HG02981 (cell line): Measurements from ENCODE around the gene RHOT2.

Source experiments
- ATAC-seq: cut with Tn5 transposase; IDR thresholded peaks from one replicate; pipeline ENCODE4 v1.9.1; 2021; ENCODE audit warnings: mild to moderate bottlenecking, moderate library complexity; ENCODE audit not compliant: unreplicated experiment

RHOT2 gene

DNA sequence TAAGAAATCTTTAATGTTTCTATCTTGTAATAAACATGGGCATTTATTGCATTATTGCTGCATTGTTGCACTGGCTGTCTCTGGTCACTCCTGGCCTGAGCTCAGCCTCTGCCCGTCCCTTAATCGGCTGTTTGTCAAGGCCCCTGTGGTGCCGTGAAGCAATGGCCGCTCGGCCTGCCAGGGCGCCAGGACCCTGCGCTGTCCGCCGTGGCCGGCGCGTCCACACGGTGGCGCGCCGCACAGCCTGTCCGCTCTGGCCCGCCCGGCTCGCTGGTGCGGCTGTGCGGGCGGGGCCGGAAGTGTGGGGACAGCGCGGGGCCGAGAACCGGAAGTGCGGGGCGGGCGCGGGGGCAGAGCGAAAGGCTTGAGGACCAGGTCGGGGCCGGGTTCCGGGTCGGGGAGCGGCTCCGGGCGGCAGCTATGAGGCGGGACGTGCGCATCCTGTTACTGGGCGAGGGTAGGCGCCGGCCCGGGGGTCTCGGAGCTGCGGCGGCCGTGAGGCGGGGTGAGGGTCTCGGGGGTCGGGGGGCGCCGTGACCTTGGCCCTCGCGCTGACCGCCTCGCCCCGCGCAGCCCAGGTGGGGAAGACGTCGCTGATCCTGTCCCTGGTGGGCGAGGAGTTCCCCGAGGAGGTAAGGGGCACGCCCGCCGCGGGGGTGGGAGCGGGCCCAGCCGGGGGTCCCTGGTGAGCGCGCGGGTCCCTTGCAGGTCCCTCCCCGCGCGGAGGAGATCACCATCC is at the start of gene RHOT2:
Gene RHOT2, plus strand, starts transcription at position 353 of the 739 bp plus-strand sequence. Its CDS starts 68 bp downstream, at position 421.
- ATAC-seq: peak; percentile 83

GRCh38 chr16:619476-620100 is 48.3 kb upstream of the RHOT2 start:
- no peak for ATAC-seq

GRCh38 chr16:620700-621525 is 47.0 kb upstream of the RHOT2 start:
- no peak for ATAC-seq

DNA sequence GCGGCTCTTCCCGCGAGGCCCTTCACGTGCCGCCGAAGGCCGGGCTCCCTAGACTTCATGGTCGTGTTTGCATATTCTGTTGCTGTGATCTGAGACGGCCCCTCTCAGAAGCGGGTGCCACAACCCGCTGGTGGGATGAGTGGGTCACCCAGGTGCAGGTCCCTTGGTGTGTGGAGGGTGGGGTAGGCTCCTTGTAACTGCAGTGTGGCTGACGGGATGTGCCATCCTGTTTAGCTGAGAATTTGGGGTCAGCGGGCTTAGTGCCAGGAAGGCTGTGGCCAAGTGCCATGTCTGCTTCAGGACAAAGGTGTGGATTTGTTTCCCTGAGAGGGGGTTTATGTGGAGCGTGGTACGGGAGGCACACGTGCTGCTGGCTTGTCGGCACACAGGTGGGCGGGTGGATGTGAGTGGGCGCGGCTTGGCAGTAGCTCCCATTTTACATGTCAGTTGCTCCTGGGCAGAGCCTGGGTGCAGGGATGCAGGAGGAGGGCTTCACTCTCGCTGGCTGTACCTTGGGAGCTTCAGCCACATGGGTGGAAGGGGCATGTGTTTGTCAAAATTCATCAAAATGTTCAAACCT is 46.3 kb upstream of the RHOT2 start:
- no peak for ATAC-seq

GRCh38 chr16:622920-623280 is 45.0 kb upstream of the RHOT2 start:
- ATAC-seq: no peak

DNA sequence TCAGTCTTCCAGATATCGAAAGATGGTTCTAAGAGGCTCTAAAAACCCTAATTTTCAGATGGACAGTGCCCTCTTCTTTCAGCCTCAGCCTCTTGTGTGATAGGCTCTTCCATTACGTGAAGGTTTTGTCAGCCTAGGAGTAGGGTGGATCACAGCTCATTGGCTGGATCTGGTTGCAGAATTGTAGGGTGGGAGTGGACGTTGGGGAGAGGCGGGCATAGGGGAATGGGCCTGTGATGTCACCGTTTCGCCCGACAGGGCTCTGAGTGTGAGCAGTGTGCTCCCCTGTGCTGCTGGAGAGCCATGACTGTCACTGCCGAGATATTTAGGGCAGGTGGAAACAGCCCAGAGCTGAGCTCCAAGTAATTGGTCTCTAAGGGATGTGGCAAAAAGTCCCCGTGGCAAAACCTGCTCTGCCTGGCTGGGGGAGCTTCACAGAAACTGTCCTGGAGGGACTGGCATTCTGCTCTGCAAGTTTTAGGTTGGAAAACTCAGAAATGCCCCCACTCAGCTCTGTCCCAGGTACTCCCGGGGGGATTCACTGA is 43.3 kb upstream of the RHOT2 start:
- no peak for ATAC-seq

DNA sequence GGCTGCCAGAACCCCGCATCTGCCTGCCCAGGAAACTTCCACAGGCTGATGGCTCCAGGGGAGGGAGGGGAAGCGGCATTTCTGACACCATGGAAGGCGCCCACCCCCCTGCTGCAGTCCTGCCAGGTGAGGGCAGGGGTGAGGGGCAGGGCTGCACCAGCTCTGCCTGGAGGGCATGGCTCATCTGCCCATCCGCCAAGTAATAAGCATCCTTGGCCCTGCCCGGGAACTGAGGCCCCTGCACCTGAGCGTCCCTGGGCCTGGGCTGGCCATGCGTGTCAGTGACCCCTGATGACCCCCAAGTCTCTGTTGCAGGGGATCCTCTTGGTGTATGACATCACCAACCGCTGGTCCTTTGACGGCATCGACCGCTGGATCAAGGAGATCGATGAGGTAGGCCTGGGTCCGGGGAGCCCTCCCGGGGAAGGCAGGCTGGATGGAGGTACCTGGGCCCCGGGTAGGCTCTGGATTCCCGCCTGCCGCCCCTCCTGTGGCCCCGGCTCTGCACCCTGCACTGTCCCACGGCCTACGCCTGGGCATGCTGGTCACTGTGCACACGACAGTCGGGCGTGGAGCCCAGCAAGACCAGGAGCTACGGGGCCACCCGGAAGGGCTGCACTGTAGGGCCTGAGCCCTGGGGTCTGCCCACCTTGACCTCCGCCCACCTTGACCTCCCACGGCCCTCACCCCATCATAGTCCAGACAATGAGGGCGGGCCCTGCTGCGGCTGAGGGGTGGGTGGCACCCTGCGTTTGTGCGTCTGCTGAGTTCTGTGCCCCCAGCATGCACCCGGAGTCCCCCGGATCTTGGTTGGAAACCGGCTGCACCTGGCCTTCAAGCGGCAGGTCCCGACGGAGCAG is 42.6 kb upstream of the RHOT2 start:
- ATAC-seq: no peak

DNA sequence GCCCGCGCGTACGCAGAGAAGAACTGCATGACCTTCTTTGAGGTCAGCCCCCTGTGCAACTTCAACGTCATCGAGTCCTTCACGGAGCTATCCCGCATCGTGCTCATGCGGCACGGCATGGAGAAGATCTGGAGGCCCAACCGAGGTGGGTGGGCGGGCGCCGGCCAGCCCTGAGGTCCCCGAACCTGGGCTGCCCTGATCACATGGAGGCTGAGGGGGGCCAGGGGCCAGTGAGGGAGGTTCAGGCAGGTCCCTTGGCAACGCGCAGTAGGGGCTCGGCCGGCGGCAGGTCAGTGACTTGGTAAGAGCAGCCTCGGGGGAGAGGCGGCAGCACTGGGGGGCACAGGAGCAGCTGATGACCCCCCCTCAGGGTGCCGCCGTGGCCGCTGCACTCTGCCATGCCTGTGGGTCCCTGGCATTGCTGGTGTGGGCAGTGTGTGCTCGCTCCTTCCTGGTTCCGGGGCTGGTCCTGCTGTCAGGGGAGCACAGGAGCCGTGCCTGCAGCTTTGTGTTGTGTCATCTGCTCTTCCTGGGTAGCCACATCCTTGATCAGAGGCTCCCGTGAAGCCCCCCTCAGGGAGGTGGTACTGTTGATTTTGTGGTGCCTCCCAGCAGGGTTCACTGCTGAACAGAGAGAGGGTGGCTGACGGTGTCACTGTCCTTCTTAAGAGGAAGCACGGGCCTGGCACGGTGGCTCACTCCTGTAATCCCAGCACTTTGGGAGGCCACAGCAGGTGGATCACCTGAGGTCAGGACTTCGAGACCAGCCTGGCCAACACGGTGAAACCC is 41.8 kb upstream of the RHOT2 start:
- ATAC-seq: no peak

DNA sequence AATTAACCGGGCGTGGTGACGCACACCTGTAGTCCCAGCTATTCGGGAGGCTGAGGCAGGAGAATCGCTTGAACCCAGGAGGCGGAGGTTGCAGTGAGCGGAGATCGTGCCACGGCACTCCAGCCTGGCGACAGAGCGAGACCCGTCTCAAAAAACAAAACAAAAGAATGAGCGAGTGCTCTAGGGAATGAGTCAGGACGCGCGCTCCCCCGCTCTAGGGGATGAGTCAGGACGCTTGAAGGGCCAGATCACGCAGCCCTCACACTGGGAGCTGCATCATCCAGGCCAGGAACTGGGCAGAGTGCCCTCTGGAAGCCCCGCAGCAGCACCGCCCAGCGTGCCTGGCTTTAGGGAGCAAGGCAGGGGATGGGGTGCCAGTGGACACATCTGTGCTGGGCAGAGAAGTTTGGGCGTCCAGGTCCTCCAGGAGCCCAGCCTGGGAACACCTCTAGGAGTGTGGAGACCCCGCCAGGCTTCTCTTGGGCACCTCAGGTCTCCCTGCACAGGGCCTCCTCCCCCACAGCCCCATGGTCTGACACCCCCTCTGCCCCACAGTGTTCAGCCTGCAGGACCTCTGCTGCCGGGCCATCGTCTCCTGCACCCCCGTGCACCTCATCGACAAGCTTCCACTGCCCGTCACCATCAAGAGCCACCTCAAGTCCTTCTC is 41.0 kb upstream of the RHOT2 start:
- ATAC-seq: no peak

DNA sequence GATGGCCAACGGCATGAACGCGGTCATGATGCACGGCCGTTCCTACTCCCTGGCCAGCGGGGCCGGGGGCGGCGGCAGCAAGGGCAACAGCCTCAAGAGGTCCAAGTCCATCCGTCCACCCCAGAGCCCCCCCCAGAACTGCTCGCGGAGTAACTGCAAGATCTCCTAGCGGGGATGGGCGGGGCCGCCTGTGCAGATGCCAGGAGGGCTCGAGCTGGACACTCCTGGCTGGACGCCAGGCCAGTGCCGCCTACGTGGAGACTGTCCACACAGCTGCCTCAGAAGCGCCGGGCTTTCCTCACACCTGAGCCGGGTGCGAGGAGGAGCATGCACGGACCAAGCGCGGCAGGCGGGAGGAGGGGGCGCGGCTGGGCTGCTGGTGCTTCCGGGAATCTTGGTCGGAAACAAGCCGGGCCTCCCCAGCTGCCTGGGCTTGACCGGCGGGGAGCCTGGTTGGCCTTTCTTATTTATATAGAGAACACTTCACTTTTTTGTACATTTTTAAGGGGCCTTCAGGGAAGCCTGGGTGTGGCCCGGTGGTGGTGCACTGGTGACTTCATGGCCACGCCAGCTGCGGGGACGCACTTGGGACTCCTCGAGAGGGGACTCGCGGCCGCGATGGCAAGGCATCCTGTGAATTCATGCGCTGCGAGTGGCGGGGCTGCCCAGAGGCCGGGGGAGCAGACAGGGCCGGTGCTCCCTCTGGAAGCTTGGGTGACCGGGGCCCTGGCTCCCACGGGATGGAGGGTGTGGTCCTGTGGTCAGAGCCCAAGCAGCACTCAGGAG is 40.3 kb upstream of the RHOT2 start:
- no peak for ATAC-seq

- no peak for ATAC-seq
These were observed 39.4 kb upstream of the RHOT2 start for GRCh38 chr16:628321-629061.

DNA sequence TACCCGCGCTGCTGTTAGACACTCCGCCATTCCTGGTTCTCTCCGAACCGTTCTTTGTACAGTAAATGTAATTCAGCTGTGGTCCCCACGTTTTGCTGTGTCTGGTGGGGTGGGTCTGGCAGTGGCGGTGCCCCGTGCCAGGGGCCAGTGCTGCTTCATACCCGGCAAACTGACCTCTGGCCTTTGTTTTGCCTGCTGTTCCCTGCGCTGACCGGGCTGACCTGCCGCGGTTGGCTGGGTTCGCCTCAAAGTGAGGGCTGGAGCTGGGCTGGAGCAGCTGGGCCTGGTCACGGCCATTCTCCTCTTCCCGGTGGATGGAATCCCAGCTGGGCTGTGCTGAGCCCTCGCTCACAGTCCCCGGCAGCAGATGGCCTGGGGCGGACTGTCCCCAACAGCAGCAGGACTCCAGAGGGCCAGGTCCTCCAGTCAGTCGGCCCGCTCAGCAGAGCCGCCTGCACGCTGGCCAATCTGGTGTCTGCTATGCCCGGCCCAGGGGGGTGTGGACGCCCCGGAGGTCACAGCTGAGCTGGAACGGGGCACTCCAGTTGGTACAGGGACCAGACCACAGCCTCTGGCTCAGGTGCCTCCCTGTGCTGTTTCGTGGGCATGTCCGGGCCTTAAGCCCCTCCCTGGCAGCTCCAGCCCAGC is 38.6 kb upstream of the RHOT2 start:
- no peak for ATAC-seq

GRCh38 chr16:629833-630248 is 38.1 kb upstream of the RHOT2 start:
- no peak for ATAC-seq

- ATAC-seq: no peak
These were observed 37.6 kb upstream of the RHOT2 start for GRCh38 chr16:630249-630814.

DNA sequence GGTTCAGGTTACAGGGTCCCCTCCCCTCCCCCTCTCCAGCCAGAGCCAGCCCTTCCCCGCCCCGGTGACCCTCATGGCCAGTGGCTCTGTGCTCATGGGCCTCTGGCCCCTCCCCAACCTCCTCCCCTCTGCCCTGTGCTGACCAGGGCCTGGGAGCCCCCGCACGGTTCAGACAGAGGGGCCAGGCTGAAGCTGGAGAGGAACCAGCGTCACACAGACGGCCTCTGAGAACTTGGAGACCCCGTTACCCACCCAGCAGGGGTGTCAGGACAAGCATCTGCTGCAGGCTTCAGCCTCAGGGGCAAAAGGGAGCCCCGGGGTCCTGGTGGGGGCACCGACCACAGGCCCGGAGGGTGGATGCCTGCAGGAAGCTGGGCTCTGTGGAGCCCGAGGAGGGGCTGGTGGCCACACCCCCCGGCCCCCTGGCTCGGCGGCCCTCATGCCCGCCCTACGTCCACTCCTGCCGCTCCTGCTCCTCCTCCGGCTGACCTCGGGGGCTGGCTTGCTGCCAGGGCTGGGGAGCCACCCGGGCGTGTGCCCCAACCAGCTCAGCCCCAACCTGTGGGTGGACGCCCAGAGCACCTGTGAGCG is 37.0 kb upstream of the RHOT2 start, which contains the start of gene WFIKKN1:
Gene WFIKKN1, plus strand, starts transcription at position 171 of the 591 bp plus-strand sequence. Its CDS starts 269 bp downstream, at position 440.
- ATAC-seq: no peak

GRCh38 chr16:631808-632358 is 36.0 kb upstream of the RHOT2 start:
- no peak for ATAC-seq
